ENCODE data around the gene OSBPL6. TPM values are rescaled to one million over a fixed set of nuclear protein-coding genes. Genes with fewer than 3 reads are reported as not detected.
"Not testable (repeated sequence)": the region's sequence is repeated elsewhere in the genome, so short reads cannot be mapped to it uniquely, and the experiment has no call there.

The OSBPL6 gene
- total RNA-seq, 2 donors from 2014 or later, result 5.5 to 6.1 TPM

DNA sequence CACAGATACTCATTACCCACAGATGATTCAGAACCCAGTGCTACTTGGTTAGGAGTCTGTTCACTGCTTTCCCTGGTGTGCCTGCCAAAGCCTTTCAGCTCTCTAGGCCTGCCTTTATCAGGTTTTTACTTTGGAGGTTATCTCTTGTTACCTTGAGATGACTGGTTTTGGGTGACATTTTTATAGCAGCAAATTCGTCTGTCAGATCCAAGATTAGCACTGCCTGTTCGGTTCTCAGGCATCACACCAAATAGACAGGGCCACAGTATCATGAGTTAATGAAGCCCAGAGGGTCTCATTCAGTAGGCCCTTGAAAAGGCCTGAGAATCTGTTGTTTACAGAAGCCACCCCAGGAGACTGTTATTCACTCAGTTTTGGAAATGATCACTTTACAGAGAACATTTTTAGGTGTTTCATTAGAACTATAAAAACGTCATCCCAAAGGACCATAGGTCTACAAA is 121.2 kb downstream of the OSBPL6 start:
- DNase-seq (no peak), ATAC-seq (replicated peaks in 1 of 2) (no peak)
- Mint-ChIP-seq H3K27me3 (ENCODE audit: low read depth) (peaks cover 24% of the 10 kb centered on the region), H3K9me3 (no peaks in the 10 kb centered on the region), H3K27ac (no peak overlapping the region), H3K4me3 (no peak overlapping the region), H3K36me3 (ENCODE audit: insufficient read depth in 2 of 2) (no peaks in the 10 kb centered on the region), H3K4me1 (ENCODE audit: low read depth) (no peaks in the 10 kb centered on the region)

DNA sequence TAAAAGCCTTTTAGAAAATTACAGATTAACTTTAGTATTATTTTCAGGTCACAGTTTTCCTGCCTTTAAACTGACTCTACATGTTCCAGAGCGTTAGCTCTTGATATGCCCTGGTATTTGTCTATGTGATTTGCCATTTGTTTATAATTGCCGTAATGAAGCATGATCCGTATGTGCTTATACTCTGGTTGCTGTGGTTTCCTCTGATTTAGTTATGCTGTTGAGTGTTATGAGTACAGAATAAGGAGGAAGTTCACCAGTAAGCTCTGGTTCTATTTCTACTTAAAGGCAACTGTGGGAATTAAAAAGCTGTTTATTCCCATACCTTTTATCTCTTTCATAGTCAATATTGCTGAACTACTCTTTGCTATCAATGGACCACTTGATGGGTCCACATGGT is 123.5 kb downstream of the OSBPL6 start:
- Mint-ChIP-seq H3K27me3 (ENCODE audit: low read depth) (peaks cover 11% of the 10 kb centered on the region), H3K4me3 (no peak overlapping the region), H3K36me3 (ENCODE audit: insufficient read depth in 2 of 2) (no peaks in the 10 kb centered on the region), H3K4me1 (ENCODE audit: low read depth) (no peaks in the 10 kb centered on the region), H3K27ac (no peak overlapping the region), H3K9me3 (no peaks in the 10 kb centered on the region)
- ATAC-seq (replicated peaks in 1 of 2) (no peak), DNase-seq (no peak)

- Mint-ChIP-seq H3K27ac (no peak overlapping the region), H3K27me3 (ENCODE audit: low read depth) (peaks cover 18% of the 10 kb centered on the region), H3K36me3 (ENCODE audit: insufficient read depth in 2 of 2) (no peaks in the 10 kb centered on the region), H3K4me1 (ENCODE audit: low read depth) (no peaks in the 10 kb centered on the region), H3K9me3 (no peaks in the 10 kb centered on the region), H3K4me3 (no peak overlapping the region)
- ATAC-seq (replicated peaks in 1 of 2), result no peak
- no peak for DNase-seq
Measured at GRCh38 chr2:178320011-178320585, 125.8 kb downstream of the OSBPL6 start.

- Mint-ChIP-seq H3K4me3 (no peak overlapping the region), H3K36me3 (ENCODE audit: insufficient read depth in 2 of 2) (no peaks in the 10 kb centered on the region), H3K27ac (no peak overlapping the region), H3K27me3 (ENCODE audit: low read depth) (peaks cover 18% of the 10 kb centered on the region), H3K9me3 (no peaks in the 10 kb centered on the region), H3K4me1 (ENCODE audit: low read depth) (no peaks in the 10 kb centered on the region)
- DNase-seq, result no peak
- ATAC-seq (replicated peaks in 1 of 2), result no peak
Measured at GRCh38 chr2:178322068-178322467, 127.8 kb downstream of the OSBPL6 start.

- not testable (repeated sequence) for H3K4me1 Mint-ChIP-seq (ENCODE audit: low read depth); H3K4me3 Mint-ChIP-seq; DNase-seq; H3K27ac Mint-ChIP-seq; H3K9me3 Mint-ChIP-seq; H3K36me3 Mint-ChIP-seq (ENCODE audit: insufficient read depth in 2 of 2); ATAC-seq (replicated peaks in 1 of 2)
- peaks cover 18% of the 10 kb centered on the region for H3K27me3 Mint-ChIP-seq (ENCODE audit: low read depth)
Measured at GRCh38 chr2:178323331-178323730, 129.0 kb downstream of the OSBPL6 start.

DNA sequence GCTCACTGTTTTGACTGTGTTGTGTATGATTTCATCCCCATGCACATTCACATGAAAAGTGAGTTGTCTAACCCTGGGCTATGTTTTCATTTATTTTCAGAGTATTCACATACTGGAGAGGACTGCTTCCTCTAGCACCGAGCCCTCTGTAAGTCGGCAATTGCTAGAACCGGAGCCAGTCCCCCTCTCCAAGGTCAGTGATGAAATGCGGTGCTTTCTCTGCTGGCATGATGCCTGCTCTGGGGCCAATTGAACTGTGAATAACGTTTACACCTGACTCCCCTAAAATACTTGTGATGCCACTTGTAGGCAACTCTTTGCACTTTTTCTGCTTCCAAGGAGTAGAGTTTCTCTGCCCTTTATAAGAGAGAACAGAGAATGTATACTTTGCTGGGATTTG is 129.8 kb downstream of the OSBPL6 start:
- ATAC-seq (replicated peaks in 1 of 2) (no peak), DNase-seq (no peak)
- Mint-ChIP-seq H3K36me3 (ENCODE audit: insufficient read depth in 2 of 2) (no peaks in the 10 kb centered on the region), H3K4me1 (ENCODE audit: low read depth) (no peaks in the 10 kb centered on the region), H3K27me3 (ENCODE audit: low read depth) (peaks cover 13% of the 10 kb centered on the region), H3K27ac (no peak overlapping the region), H3K9me3 (no peaks in the 10 kb centered on the region), H3K4me3 (no peak overlapping the region)

GRCh38 chr2:178325268-178325667 is 131.0 kb downstream of the OSBPL6 start:
- peaks cover 7% of the 10 kb centered on the region for H3K27me3 Mint-ChIP-seq (ENCODE audit: low read depth)
- H3K36me3 Mint-ChIP-seq (ENCODE audit: insufficient read depth in 2 of 2), result no peaks in the 10 kb centered on the region
- H3K4me1 Mint-ChIP-seq (ENCODE audit: low read depth), result no peaks in the 10 kb centered on the region
- no peaks in the 10 kb centered on the region for H3K9me3 Mint-ChIP-seq
- DNase-seq (no peak), ATAC-seq (replicated peaks in 1 of 2) (no peak)
- H3K27ac Mint-ChIP-seq, result no peak overlapping the region
- H3K4me3 Mint-ChIP-seq, result no peak overlapping the region

- no peak for DNase-seq
- peaks cover 7% of the 10 kb centered on the region for H3K27me3 Mint-ChIP-seq (ENCODE audit: low read depth)
- no peaks in the 10 kb centered on the region for H3K36me3 Mint-ChIP-seq (ENCODE audit: insufficient read depth in 2 of 2)
- H3K9me3 Mint-ChIP-seq, result no peaks in the 10 kb centered on the region
- no peaks in the 10 kb centered on the region for H3K4me1 Mint-ChIP-seq (ENCODE audit: low read depth)
- H3K4me3 Mint-ChIP-seq, result no peak overlapping the region
- ATAC-seq (replicated peaks in 1 of 2), result no peak
- no peak overlapping the region for H3K27ac Mint-ChIP-seq
Measured at GRCh38 chr2:178327516-178327915, 133.2 kb downstream of the OSBPL6 start.

DNA sequence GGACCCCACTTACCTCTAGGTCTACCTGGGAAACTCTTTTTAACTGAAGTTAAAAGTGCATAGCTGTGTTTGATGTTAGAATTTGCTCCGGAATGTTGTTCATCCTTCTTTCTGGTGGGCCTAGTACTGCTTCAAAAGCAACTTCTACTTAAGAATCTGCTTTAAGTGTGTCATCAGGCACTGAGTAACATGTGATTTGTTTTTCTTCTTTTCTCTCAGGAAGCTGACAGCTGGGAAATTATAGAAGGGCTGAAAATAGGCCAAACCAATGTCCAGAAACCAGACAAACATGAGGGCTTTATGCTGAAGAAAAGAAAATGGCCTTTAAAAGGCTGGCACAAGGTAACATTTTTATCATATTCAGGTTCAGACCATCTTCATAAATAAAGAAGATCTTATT is 133.7 kb downstream of the OSBPL6 start:
- Mint-ChIP-seq H3K9me3 (no peaks in the 10 kb centered on the region), H3K4me3 (no peak overlapping the region), H3K27ac (no peak overlapping the region), H3K27me3 (ENCODE audit: low read depth) (peaks cover 7% of the 10 kb centered on the region), H3K36me3 (ENCODE audit: insufficient read depth in 2 of 2) (no peaks in the 10 kb centered on the region), H3K4me1 (ENCODE audit: low read depth) (no peaks in the 10 kb centered on the region)
- ATAC-seq (replicated peaks in 1 of 2), result no peak
- no peak for DNase-seq

DNA sequence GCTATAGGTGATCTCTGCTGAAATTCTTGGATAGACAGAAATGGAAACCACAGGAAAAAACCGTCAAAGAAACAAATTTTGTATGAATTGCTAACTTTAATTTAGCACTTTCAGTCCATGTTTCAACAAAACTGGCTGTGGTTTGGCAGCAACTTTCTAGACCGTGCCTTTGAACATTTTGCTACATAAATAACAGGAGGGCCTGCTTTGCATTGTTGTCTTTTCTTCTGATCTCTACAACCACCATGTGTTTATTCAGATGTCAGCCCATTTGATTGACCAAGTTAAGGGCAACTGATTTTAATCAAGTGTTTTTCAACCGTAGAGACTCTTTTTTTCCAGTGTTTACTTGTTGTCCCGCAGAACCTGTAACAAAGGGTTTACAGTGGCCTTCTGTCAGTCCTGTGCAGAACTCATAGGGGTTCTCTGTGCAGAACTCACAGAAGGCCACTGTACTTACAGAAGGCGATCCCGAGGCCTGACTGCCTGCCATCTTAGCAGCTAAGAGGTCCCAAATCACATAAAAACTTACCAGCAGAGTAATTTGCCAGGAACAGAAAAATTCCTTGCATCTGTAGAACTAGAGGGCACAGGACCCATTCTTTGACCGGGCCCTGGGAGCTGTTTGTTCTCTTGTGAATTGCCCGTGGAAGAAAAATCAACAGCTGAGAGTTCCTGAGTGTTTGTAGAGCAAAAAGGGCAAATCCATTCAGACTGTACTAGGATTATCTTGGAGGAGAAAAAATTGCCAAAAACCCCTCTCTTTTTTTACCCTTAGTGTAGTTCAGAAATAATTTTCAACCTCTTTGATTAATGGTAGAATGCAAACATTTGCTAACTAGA is 136.1 kb downstream of the OSBPL6 start:
- no peaks in the 10 kb centered on the region for H3K36me3 Mint-ChIP-seq (ENCODE audit: insufficient read depth in 2 of 2)
- no peak for DNase-seq
- no peak for ATAC-seq (replicated peaks in 1 of 2)
- H3K27me3 Mint-ChIP-seq (ENCODE audit: low read depth), result no peaks in the 10 kb centered on the region
- H3K27ac Mint-ChIP-seq, result no peak overlapping the region
- no peaks in the 10 kb centered on the region for H3K9me3 Mint-ChIP-seq
- H3K4me3 Mint-ChIP-seq, result no peak overlapping the region
- no peaks in the 10 kb centered on the region for H3K4me1 Mint-ChIP-seq (ENCODE audit: low read depth)

- no peaks in the 10 kb centered on the region for H3K27me3 Mint-ChIP-seq (ENCODE audit: low read depth)
- DNase-seq (no peak), ATAC-seq (replicated peaks in 1 of 2) (no peak)
- H3K4me1 Mint-ChIP-seq (ENCODE audit: low read depth), result no peaks in the 10 kb centered on the region
- no peak overlapping the region for H3K27ac Mint-ChIP-seq
- H3K36me3 Mint-ChIP-seq (ENCODE audit: insufficient read depth in 2 of 2), result no peaks in the 10 kb centered on the region
- H3K4me3 Mint-ChIP-seq, result no peak overlapping the region
- no peaks in the 10 kb centered on the region for H3K9me3 Mint-ChIP-seq
Measured at GRCh38 chr2:178331474-178332432, 137.4 kb downstream of the OSBPL6 start.

DNA sequence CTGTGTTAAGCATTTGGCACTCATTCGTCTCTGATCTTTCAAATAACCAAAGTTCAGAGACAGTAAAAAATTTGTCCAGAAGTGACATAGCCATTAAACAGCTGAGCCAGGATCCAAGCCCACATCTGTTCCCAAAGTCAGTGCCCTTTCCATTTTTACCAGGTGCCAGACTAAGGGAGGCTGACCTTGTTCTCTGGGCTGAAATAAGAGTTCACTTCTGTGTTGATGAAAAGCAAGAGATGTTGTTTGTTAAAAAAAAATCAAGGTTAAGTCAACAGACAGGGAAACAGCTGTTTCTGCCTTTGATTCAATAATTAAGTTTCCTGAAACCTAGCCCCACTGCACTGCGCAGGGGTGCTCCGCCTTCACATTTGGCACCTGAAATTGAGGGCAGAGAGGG is 139.5 kb downstream of the OSBPL6 start:
- Mint-ChIP-seq H3K27me3 (ENCODE audit: low read depth) (no peaks in the 10 kb centered on the region), H3K36me3 (ENCODE audit: insufficient read depth in 2 of 2) (no peaks in the 10 kb centered on the region), H3K27ac (no peak overlapping the region), H3K9me3 (no peaks in the 10 kb centered on the region), H3K4me1 (ENCODE audit: low read depth) (no peaks in the 10 kb centered on the region), H3K4me3 (no peak overlapping the region)
- ATAC-seq (replicated peaks in 1 of 2) (no peak), DNase-seq (no peak)

DNA sequence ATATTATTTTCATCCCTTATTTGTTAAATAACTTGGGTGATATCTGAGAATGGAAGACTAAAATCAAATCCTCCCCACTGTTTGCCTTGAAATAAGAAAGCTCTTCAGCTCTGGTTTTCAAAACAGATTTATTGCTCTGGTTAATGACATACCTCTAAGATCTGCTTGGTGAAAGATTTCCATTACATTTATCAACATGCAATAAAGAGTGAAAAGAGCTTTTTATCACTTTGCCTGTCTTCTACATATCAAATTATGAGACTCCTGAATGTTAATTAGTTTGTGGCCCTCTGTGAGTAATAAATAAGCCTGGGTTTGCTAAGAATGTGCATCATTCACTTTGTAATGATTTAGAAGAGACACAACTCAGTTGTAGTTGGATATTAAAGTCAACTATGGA is 140.9 kb downstream of the OSBPL6 start:
- no peak for ATAC-seq (replicated peaks in 1 of 2)

More for the DNA sequence above, 140.9 kb downstream of the OSBPL6 start:
- Mint-ChIP-seq H3K4me3 (no peak overlapping the region), H3K4me1 (ENCODE audit: low read depth) (no peaks in the 10 kb centered on the region), H3K27me3 (ENCODE audit: low read depth) (peaks cover 5% of the 10 kb centered on the region), H3K9me3 (no peaks in the 10 kb centered on the region), H3K27ac (no peak overlapping the region), H3K36me3 (ENCODE audit: insufficient read depth in 2 of 2) (no peaks in the 10 kb centered on the region)
- no peak for DNase-seq

Measured in activated T-cell treated with anti-CD3 and anti-CD28 coated beads, Interleukin-2, amount 50 U/mL, for 72 hours (primary cell).